Activated T-cell treated with anti-CD3 and anti-CD28 coated beads, Interleukin-2, amount 50 U/mL, for 48 hours (primary cell): Measurements from ENCODE around the gene NHEJ1.

Source experiments
- DNase-seq, 2 experiments: peaks; one replicate each; pipeline ENCODE4 v3.0.0-alpha.2; 2020

Gene NHEJ1

DNA sequence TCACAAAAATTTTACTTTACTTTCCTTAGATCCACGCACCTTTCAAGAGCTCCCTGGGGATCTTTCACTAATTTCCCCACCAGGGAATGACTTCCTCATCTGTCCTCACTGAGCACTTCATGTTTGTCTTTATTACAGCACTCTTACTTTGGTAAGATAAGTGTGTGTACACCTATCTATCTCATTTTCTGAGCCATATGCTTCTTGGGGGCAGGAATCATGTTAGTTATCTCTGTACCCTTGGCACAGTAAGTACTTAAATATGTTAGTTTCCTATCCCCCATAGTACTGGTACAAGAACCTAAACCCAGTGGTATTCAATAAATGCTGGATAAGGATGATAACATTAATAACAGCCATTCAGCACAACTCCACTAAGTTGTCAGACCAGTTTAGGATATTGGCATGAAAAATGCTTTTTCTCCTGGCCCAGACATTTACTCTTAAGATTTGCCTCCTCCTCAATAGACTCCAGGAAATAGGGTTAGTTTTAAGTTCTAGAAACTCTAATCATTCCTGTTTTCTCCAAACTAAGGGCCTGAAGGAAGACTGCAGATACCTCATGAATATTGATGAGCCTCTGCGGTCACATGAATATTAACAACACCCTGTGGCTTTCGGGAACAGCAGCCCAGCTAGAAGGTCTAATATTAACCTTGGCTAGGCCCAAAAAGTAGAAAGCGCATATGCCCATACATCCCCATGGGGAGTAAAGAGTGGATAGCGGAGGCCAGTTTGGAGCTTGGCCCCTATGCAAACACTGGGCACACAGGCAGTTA, 38.2 kb downstream of the NHEJ1 start:
- no peak for DNase-seq

DNA sequence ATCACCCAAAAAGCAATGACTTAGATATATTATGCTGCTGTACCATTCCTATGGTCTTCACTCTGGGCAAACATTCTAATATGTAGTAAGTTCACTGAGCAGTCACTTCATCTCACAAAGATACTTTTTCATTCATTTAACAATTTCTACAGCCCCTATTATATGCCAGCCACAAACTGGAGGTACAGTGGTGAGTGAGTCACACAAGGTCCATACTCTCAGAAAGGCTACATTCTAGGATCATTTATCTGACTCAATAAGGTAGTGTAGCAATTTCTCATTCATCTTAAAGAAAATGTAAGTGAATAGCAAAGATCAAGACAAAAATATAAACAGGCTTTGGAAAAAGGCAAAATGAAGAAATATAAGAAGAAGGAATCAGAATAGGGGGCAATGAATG, 40.5 kb downstream of the NHEJ1 start:
- DNase-seq: no peak

GRCh38 chr2:219119422-219120043, 41.1 kb downstream of the NHEJ1 start:
- DNase-seq: peak; percentile 74

DNA sequence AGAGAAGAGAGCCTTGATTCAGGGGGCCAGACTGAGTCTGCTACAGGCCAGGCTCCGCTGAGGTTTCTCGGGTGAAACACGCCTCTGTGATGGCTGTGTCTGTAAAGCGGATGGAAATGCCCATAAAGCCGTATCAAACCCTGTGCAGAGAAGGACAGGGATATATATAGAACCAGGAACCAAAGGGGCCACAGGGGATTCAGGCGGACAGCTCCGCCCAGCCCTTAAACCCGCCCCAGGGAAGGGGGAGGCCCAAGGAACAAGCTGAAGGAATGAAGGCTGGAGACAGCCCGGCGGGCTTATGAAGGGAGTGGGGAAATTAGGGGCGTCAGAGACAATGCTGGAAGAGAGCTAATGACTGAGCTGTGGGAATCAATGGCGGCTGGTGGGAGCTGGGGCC, 42.1 kb downstream of the NHEJ1 start:
- no peak for DNase-seq

- DNase-seq: no peak
These were observed 43.6 kb downstream of the NHEJ1 start for GRCh38 chr2:219116776-219117646.

DNA sequence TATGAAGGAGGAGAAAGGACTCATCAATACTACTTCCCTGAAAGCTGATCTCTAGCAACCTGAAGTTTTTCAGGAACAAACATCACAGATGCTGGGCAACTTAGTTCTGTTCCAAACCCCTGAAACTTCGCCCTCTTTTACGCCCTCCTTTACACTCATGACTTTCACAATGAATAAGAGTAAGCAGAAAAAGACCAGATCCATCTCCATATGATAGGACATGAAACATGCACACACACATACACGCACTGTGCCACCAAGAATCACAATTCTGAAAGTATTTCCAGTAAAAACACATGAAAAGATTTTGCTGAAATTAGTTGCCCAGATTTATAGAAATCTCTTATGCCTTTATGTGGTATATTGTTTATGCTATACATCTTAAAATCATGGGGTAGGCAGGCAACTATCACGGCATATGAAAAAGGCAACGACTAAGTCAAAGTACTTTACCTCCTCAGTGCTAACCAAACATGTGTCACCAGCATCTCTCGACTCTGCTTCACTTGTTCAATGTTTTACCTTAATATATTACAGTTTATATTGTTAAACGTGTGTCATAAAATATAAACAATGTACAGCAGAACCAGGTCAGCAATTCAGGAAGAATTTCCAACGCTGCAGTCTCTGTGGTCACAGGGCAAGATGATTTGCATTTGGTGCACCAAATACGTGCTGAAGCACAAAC, 47.8 kb downstream of the NHEJ1 start:
- DNase-seq: no peak

DNA sequence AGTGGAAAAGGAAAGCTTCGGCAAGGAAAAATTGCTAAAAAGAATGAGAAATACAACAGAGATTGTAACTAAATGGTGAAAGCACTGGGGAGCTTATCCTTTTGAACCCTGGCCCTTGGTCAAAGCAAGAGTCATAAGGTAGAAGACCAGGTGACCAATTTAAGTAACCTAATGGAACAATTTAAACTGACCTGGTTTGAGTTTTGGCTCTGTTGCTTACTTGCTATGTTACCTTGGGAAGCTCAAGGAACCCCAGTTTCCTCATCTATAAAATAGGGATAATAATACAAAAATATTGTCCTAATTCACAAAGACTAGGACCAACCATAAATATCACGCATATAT, 48.6 kb downstream of the NHEJ1 start:
- no peak for DNase-seq

- DNase-seq: no peak
These were observed 49.1 kb downstream of the NHEJ1 start for GRCh38 chr2:219111375-219112061.

GRCh38 chr2:219109471-219109870, 51.1 kb downstream of the NHEJ1 start:
- DNase-seq: peak; percentile 60 to 70

DNA sequence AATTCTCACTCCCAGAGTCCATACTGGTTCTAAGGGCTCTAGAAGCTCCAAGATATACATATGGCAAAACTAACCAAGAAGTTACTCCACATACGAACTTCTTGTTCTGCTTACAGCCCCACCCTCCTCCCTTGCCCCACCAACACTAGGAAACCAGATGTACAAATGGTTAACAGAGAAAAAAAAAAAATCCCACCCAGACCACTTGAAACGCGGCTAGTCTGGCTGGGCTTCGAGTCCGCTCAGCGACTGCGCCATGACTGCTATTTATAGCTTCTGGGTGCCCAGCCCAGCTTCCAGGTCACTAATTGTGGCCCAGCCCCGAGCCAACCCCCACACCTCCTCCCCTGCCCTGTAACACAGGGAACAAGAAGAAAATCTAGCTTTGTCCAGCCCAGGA, 52.9 kb downstream of the NHEJ1 start:
- no peak for DNase-seq

- DNase-seq: no peak
These were observed 54.4 kb downstream of the NHEJ1 start for GRCh38 chr2:219106251-219106650.

GRCh38 chr2:219104107-219105035, 56.2 kb downstream of the NHEJ1 start:
- peak in 1 of 2 experiments; percentile 25 for DNase-seq

- no peak for DNase-seq
These were observed 61.3 kb downstream of the NHEJ1 start for GRCh38 chr2:219099329-219099728.

- DNase-seq: no peak
These were observed 65.1 kb downstream of the NHEJ1 start for GRCh38 chr2:219095406-219095935.

- no peak for DNase-seq
These were observed 66.4 kb downstream of the NHEJ1 start for GRCh38 chr2:219094171-219094570.

- no peak for DNase-seq
These were observed 69.9 kb downstream of the NHEJ1 start for GRCh38 chr2:219090436-219091299.

GRCh38 chr2:219089330-219089729, 71.3 kb downstream of the NHEJ1 start:
- DNase-seq: no peak

- DNase-seq: no peak
These were observed 72.8 kb downstream of the NHEJ1 start for GRCh38 chr2:219087848-219088247.

DNA sequence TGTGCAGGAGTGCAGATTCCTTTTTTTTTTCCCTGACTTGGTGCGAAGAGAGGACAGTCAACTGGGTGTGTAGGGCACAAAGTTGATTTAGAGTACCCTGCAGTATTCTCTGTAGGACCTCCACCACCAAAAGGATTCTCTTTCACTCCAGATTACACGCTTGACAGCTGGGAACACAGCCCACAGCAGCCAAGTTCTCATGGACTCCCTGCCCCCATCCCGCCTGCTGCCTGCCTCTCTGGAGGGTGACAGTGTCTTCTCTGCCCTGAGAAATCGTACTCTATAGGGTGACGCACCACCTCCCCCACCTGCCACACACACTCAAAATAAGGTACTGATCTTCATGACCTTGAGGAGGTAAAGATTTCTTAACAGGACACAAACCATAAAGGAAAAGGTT, 73.3 kb downstream of the NHEJ1 start:
- DNase-seq: no peak

GRCh38 chr2:219086196-219086595, 74.4 kb downstream of the NHEJ1 start:
- no peak for DNase-seq
